ENCODE results near the gene ALKBH5. TPM values are rescaled to one million over a fixed set of nuclear protein-coding genes. Genes with fewer than 3 reads are reported as not detected.

The ALKBH5 gene
- total RNA-seq, 1 donor from 2014 or later: 92.6 TPM

- Histone ChIP-seq H3K4me2 (ENCODE audit: low read length) (no peak overlapping the region), H3K27ac (ENCODE audit: low read depth, low read length) (no peak overlapping the region), H3K4me1 (ENCODE audit: insufficient read depth, low read length) (peaks cover 7% of the 10 kb centered on the region), H3K36me3 (ENCODE audit: insufficient read depth, low read length) (peaks cover 33% of the 10 kb centered on the region), H3K9ac (ENCODE audit: low read length) (no peak overlapping the region), H3K9me3 (ENCODE audit: insufficient read depth, low read depth, low read length) (no peaks in the 10 kb centered on the region), H2AFZ (ENCODE audit: low read depth, low read length) (no peak overlapping the region), H3K27me3 (ENCODE audit: insufficient read depth, low read length) (no peaks in the 10 kb centered on the region), H3K4me3 (ENCODE audit: insufficient read depth, low read depth, low read length) (no peak overlapping the region), H4K20me1 (ENCODE audit: insufficient read depth, low read length) (peaks cover 77% of the 10 kb centered on the region), H3K79me2 (ENCODE audit: insufficient read depth, low read length) (peaks cover 4% of the 10 kb centered on the region)
- Mint-ChIP-seq H3K9me3 (ENCODE audit: unreplicated experiment) (no peaks in the 10 kb centered on the region), H3K27ac (ENCODE audit: unreplicated experiment) (no peak overlapping the region), H3K4me1 (ENCODE audit: low read depth, unreplicated experiment) (peaks cover 5% of the 10 kb centered on the region), H3K4me3 (ENCODE audit: unreplicated experiment) (no peak overlapping the region), H3K27me3 (ENCODE audit: low read depth, unreplicated experiment) (no peaks in the 10 kb centered on the region), H3K36me3 (ENCODE audit: low read depth, unreplicated experiment) (peaks cover 30% of the 10 kb centered on the region)
- DNase-seq (ENCODE audit: low read depth): no peak
- FAIRE-seq: no peak
- TF ChIP-seq EZH2 (IDR thresholded peaks at IDR 0.05; ENCODE audit: insufficient read depth, low read length) (no peak), CTCF (IDR thresholded peaks at IDR 0.05; ENCODE audit: insufficient read depth, low read depth, low read length) (no peak)
Measured at GRCh38 chr17:18248811-18249210, 65.2 kb downstream of the ALKBH5 start.

- no peak overlapping the region for H3K9ac ChIP-seq (ENCODE audit: low read length)
- no peak for TF ChIP-seq EZH2 (IDR thresholded peaks at IDR 0.05; ENCODE audit: insufficient read depth, low read length)
- TF ChIP-seq CTCF (IDR thresholded peaks at IDR 0.05; ENCODE audit: insufficient read depth, low read depth, low read length): no peak
- DNase-seq (ENCODE audit: low read depth) (no peak), FAIRE-seq (no peak)
- no peaks in the 10 kb centered on the region for H3K27me3 Mint-ChIP-seq (ENCODE audit: low read depth, unreplicated experiment)
- no peaks in the 10 kb centered on the region for H3K9me3 ChIP-seq (ENCODE audit: insufficient read depth, low read depth, low read length)
- H4K20me1 ChIP-seq (ENCODE audit: insufficient read depth, low read length): peaks cover 84% of the 10 kb centered on the region
- no peak overlapping the region for H3K27ac Mint-ChIP-seq (ENCODE audit: unreplicated experiment)
- H3K4me2 ChIP-seq (ENCODE audit: low read length): no peak overlapping the region
- no peaks in the 10 kb centered on the region for H3K27me3 ChIP-seq (ENCODE audit: insufficient read depth, low read length)
- no peaks in the 10 kb centered on the region for H3K9me3 Mint-ChIP-seq (ENCODE audit: unreplicated experiment)
- no peak overlapping the region for H3K4me3 ChIP-seq (ENCODE audit: insufficient read depth, low read depth, low read length)
- H2AFZ ChIP-seq (ENCODE audit: low read depth, low read length): no peak overlapping the region
- H3K79me2 ChIP-seq (ENCODE audit: insufficient read depth, low read length): peaks cover 11% of the 10 kb centered on the region
- peaks cover 7% of the 10 kb centered on the region for H3K4me1 ChIP-seq (ENCODE audit: insufficient read depth, low read length)
- H3K36me3 Mint-ChIP-seq (ENCODE audit: low read depth, unreplicated experiment): peaks cover 30% of the 10 kb centered on the region
- peaks cover 31% of the 10 kb centered on the region for H3K36me3 ChIP-seq (ENCODE audit: insufficient read depth, low read length)
- H3K4me3 Mint-ChIP-seq (ENCODE audit: unreplicated experiment): no peak overlapping the region
- H3K27ac ChIP-seq (ENCODE audit: low read depth, low read length): no peak overlapping the region
- peaks cover 5% of the 10 kb centered on the region for H3K4me1 Mint-ChIP-seq (ENCODE audit: low read depth, unreplicated experiment)
Measured at GRCh38 chr17:18250259-18250658, 66.6 kb downstream of the ALKBH5 start.

GRCh38 chr17:18250708-18251107, 67.1 kb downstream of the ALKBH5 start:
- no peaks in the 10 kb centered on the region for H3K27me3 ChIP-seq (ENCODE audit: insufficient read depth, low read length)
- no peak overlapping the region for H3K4me2 ChIP-seq (ENCODE audit: low read length)
- Mint-ChIP-seq H3K27me3 (ENCODE audit: low read depth, unreplicated experiment) (no peaks in the 10 kb centered on the region), H3K27ac (ENCODE audit: unreplicated experiment) (no peak overlapping the region), H3K9me3 (ENCODE audit: unreplicated experiment) (no peaks in the 10 kb centered on the region), H3K4me1 (ENCODE audit: low read depth, unreplicated experiment) (peaks cover 5% of the 10 kb centered on the region), H3K4me3 (ENCODE audit: unreplicated experiment) (no peak overlapping the region), H3K36me3 (ENCODE audit: low read depth, unreplicated experiment) (peaks cover 27% of the 10 kb centered on the region)
- DNase-seq (ENCODE audit: low read depth) (no peak), FAIRE-seq (no peak)
- H3K27ac ChIP-seq (ENCODE audit: low read depth, low read length): no peak overlapping the region
- no peak overlapping the region for H3K9ac ChIP-seq (ENCODE audit: low read length)
- no peaks in the 10 kb centered on the region for H3K9me3 ChIP-seq (ENCODE audit: insufficient read depth, low read depth, low read length)
- no peak overlapping the region for H2AFZ ChIP-seq (ENCODE audit: low read depth, low read length)
- H3K79me2 ChIP-seq (ENCODE audit: insufficient read depth, low read length): peaks cover 15% of the 10 kb centered on the region
- H3K36me3 ChIP-seq (ENCODE audit: insufficient read depth, low read length): peaks cover 28% of the 10 kb centered on the region
- peaks cover 84% of the 10 kb centered on the region for H4K20me1 ChIP-seq (ENCODE audit: insufficient read depth, low read length)
- no peak for TF ChIP-seq EZH2 (IDR thresholded peaks at IDR 0.05; ENCODE audit: insufficient read depth, low read length)
- no peak for TF ChIP-seq CTCF (IDR thresholded peaks at IDR 0.05; ENCODE audit: insufficient read depth, low read depth, low read length)
- H3K4me1 ChIP-seq (ENCODE audit: insufficient read depth, low read length): peaks cover 7% of the 10 kb centered on the region
- no peak overlapping the region for H3K4me3 ChIP-seq (ENCODE audit: insufficient read depth, low read depth, low read length)
